ENCODE data around the gene FBN2. TPM values are rescaled to one million over a fixed set of nuclear protein-coding genes. Genes with fewer than 3 reads are reported as not detected.

Gene FBN2
- total RNA-seq, 1 donor from 2014 or later = 875 TPM

- DNase-seq (ENCODE audit: low spot score) = peak; percentile 39
Observed at GRCh38 chr5:128254789-128255188, 283.3 kb downstream of the FBN2 start.

- peak; percentile 53 for DNase-seq (ENCODE audit: low spot score)
Observed at GRCh38 chr5:128253880-128254279, 284.2 kb downstream of the FBN2 start.

- DNase-seq (ENCODE audit: low spot score) = peak; percentile 93
Observed at GRCh38 chr5:128253161-128253560, 284.9 kb downstream of the FBN2 start.

GRCh38 chr5:128252756-128253155 lies 285.3 kb downstream of the FBN2 start:
- peak; percentile 83 for DNase-seq (ENCODE audit: low spot score)

GRCh38 chr5:128252196-128252595 lies 285.8 kb downstream of the FBN2 start:
- DNase-seq (ENCODE audit: low spot score) = no peak

GRCh38 chr5:128245974-128246373 lies 292.1 kb downstream of the FBN2 start:
- no peak for DNase-seq (ENCODE audit: low spot score)

GRCh38 chr5:128243958-128244582 lies 294.0 kb downstream of the FBN2 start:
- DNase-seq (ENCODE audit: low spot score) = no peak

GRCh38 chr5:128241051-128241695 lies 296.9 kb downstream of the FBN2 start:
- DNase-seq (ENCODE audit: low spot score) = no peak

GRCh38 chr5:128237546-128237945 lies 300.5 kb downstream of the FBN2 start:
- DNase-seq (ENCODE audit: low spot score) = peak; percentile 72

- no peak for DNase-seq (ENCODE audit: low spot score)
Observed at GRCh38 chr5:128237000-128237399, 301.0 kb downstream of the FBN2 start.

- no peak for DNase-seq (ENCODE audit: low spot score)
Observed at GRCh38 chr5:128236334-128236733, 301.7 kb downstream of the FBN2 start.

GRCh38 chr5:128234928-128235641 lies 303.0 kb downstream of the FBN2 start:
- no peak for DNase-seq (ENCODE audit: low spot score)

- DNase-seq (ENCODE audit: low spot score) = no peak
Observed at GRCh38 chr5:128228521-128228920, 309.5 kb downstream of the FBN2 start.

GRCh38 chr5:128228008-128228407 lies 310.0 kb downstream of the FBN2 start:
- DNase-seq (ENCODE audit: low spot score) = no peak

- no peak for DNase-seq (ENCODE audit: low spot score)
Observed at GRCh38 chr5:128225245-128226030, 312.6 kb downstream of the FBN2 start.

- DNase-seq (ENCODE audit: low spot score) = no peak
Observed at GRCh38 chr5:128224336-128224735, 313.7 kb downstream of the FBN2 start.

- DNase-seq (ENCODE audit: low spot score) = no peak
Observed at GRCh38 chr5:128220841-128221240, 317.2 kb downstream of the FBN2 start.

GRCh38 chr5:128216860-128217531 lies 321.0 kb downstream of the FBN2 start:
- no peak for DNase-seq (ENCODE audit: low spot score)

GRCh38 chr5:128216285-128216684 lies 321.8 kb downstream of the FBN2 start:
- DNase-seq (ENCODE audit: low spot score) = no peak

GRCh38 chr5:128213833-128214232 lies 324.2 kb downstream of the FBN2 start:
- DNase-seq (ENCODE audit: low spot score) = no peak

GRCh38 chr5:128213340-128213739 lies 324.7 kb downstream of the FBN2 start:
- peak; percentile 75 for DNase-seq (ENCODE audit: low spot score)

Data from umbilical cord (tissue), 2 donors.